ENCODE measurements around the gene GSG1L. TPM values are rescaled to one million over a fixed set of nuclear protein-coding genes. Genes with fewer than 3 reads are reported as not detected.
A peak's percentile ranks its signal among the peaks of the same experiment; 100 is the strongest.

Gene GSG1L
- polyA plus RNA-seq, 3 donors = not detected

DNA sequence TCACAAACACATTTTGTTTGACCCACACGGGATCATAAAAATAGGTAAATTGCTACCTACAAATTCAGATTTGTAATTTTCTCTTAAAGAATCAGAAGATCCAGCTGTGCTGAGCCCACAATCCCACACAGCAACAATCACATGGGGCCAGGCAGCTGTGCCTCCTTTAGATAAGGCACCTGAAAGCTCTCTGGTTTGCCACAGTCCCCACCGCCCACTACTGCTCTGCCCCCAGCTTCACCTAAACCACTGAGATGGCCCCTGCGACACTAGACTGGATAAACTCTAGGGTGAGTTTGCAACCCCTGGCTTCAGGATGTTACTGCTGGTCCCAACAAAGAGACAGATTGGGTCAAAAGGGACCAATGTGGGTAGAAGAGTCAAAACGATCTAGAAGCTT is 96.8 kb downstream of the GSG1L start:
- H3K27ac Mint-ChIP-seq = peak overlapping the region in 1 of 7 donors; percentile 35

DNA sequence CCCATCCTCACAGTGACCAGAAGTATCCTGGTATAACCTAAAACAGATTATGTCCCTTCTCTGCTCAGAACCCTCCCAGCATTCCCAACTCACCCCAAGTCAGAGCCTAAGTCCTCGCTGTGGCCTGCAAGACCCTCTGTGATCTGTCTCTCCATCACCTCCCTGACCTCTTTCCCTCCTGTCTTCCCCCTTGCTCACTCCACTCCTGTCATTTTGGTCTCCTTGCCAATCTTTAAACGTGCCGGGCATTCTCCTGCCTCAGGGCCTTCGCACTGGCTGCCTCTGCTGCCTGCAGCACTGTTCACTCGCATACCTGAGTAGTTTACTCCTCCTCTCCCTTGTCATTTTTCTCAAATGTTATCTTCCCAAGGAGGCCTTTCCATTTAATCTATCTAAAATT is 97.7 kb downstream of the GSG1L start:
- H3K4me1 ChIP-seq (ENCODE audit: control insufficient read depth in 1 of 2, insufficient read depth in 2 of 2, low read length in 2 of 2) = no peaks in the 10 kb centered on the region
- intact Hi-C loops (cut with micrococcal nuclease) = no loop called here
- H3K27me3 Mint-ChIP-seq (ENCODE audit: low read depth in 3 of 3) = peaks cover 0 to 5% (median 0%) of the 10 kb centered on the region in 3 donors
- no peak for TF ChIP-seq CTCF (IDR thresholded peaks at IDR 0.05)
- H3K36me3 ChIP-seq (replicated peaks in 1 of 2; ENCODE audit: control insufficient read depth in 1 of 2, insufficient read depth in 2 of 2, low read length in 2 of 2) = no peaks in the 10 kb centered on the region
- H3K4me2 ChIP-seq (replicated peaks; ENCODE audit: extremely low read depth, low read length, poor library complexity, severe bottlenecking) = no peak overlapping the region
- H3K4me3 ChIP-seq (replicated peaks in 1 of 3; ENCODE audit: low read depth in 2 of 3, low read length in 3 of 3) = no peak overlapping the region
- H3K27ac ChIP-seq (ENCODE audit: low read depth in 1 of 2, low read length in 2 of 2) = no peak overlapping the region
- no peak overlapping the region for H3K27ac Mint-ChIP-seq
- H2AFZ ChIP-seq (ENCODE audit: insufficient read depth, low read depth, low read length, poor library complexity, severe bottlenecking) = no peak overlapping the region
- H3K79me2 ChIP-seq (ENCODE audit: insufficient read depth, low read length) = no peaks in the 10 kb centered on the region
- H3K27me3 ChIP-seq (ENCODE audit: control insufficient read depth in 2 of 2, insufficient read depth in 2 of 2, low read length in 2 of 2) = no peaks in the 10 kb centered on the region
- no peak overlapping the region for H3K9ac ChIP-seq (ENCODE audit: insufficient read depth, low read length, poor library complexity, severe bottlenecking)
- H3K9me3 Mint-ChIP-seq = peaks cover 0 to 9% (median 5%) of the 10 kb centered on the region in 7 donors
- WGBS (ENCODE audit: insufficient coverage) = 93% methylated on average over 5 of the region's 5 CpGs
- H3K4me3 Mint-ChIP-seq = no peak overlapping the region
- H3K4me1 Mint-ChIP-seq = no peaks in the 10 kb centered on the region
- H3K9me3 ChIP-seq (replicated peaks in 1 of 2; ENCODE audit: control insufficient read depth in 1 of 2, insufficient read depth in 1 of 2, low read length in 2 of 2) = peaks cover 0 to 6% of the 10 kb centered on the region in 2 donors
- no peak for DNase-seq
- no peaks in the 10 kb centered on the region for H4K20me1 ChIP-seq (ENCODE audit: insufficient read depth, low read length)
- no peaks in the 10 kb centered on the region for H3K36me3 Mint-ChIP-seq

More for the DNA sequence above, 96.8 kb downstream of the GSG1L start:
- H3K27ac ChIP-seq (ENCODE audit: low read depth in 1 of 2, low read length in 2 of 2) = no peak overlapping the region
- H3K4me3 Mint-ChIP-seq = no peak overlapping the region
- H2AFZ ChIP-seq (ENCODE audit: insufficient read depth, low read depth, low read length, poor library complexity, severe bottlenecking) = no peak overlapping the region
- H3K27me3 ChIP-seq (ENCODE audit: control insufficient read depth in 2 of 2, insufficient read depth in 2 of 2, low read length in 2 of 2) = no peaks in the 10 kb centered on the region
- H3K9me3 ChIP-seq (replicated peaks in 1 of 2; ENCODE audit: control insufficient read depth in 1 of 2, insufficient read depth in 1 of 2, low read length in 2 of 2) = peaks cover 0 to 6% of the 10 kb centered on the region in 2 donors
- H3K9me3 Mint-ChIP-seq = peaks cover 3 to 15% (median 11%) of the 10 kb centered on the region in 7 donors
- WGBS (ENCODE audit: insufficient coverage) = 95% methylated on average over 2 of the region's 4 CpGs
- H4K20me1 ChIP-seq (ENCODE audit: insufficient read depth, low read length) = no peaks in the 10 kb centered on the region
- H3K79me2 ChIP-seq (ENCODE audit: insufficient read depth, low read length) = no peaks in the 10 kb centered on the region
- no peak overlapping the region for H3K4me3 ChIP-seq (replicated peaks in 1 of 3; ENCODE audit: low read depth in 2 of 3, low read length in 3 of 3)
- no peaks in the 10 kb centered on the region for H3K4me1 Mint-ChIP-seq
- intact Hi-C loops (cut with micrococcal nuclease) = no loop called here
- DNase-seq = no peak
- no peak for TF ChIP-seq CTCF (IDR thresholded peaks at IDR 0.05)
- no peaks in the 10 kb centered on the region for H3K36me3 Mint-ChIP-seq
- no peaks in the 10 kb centered on the region for H3K4me1 ChIP-seq (ENCODE audit: control insufficient read depth in 1 of 2, insufficient read depth in 2 of 2, low read length in 2 of 2)
- H3K4me2 ChIP-seq (replicated peaks; ENCODE audit: extremely low read depth, low read length, poor library complexity, severe bottlenecking) = no peak overlapping the region
- H3K36me3 ChIP-seq (replicated peaks in 1 of 2; ENCODE audit: control insufficient read depth in 1 of 2, insufficient read depth in 2 of 2, low read length in 2 of 2) = no peaks in the 10 kb centered on the region
- H3K9ac ChIP-seq (ENCODE audit: insufficient read depth, low read length, poor library complexity, severe bottlenecking) = no peak overlapping the region
- peaks cover 0 to 5% (median under 1%) of the 10 kb centered on the region in 3 donors for H3K27me3 Mint-ChIP-seq (ENCODE audit: low read depth in 3 of 3)

Measured in CD14-positive monocyte (primary cell).